ENCODE results near the gene RAB3IL1. TPM values are rescaled to one million over a fixed set of nuclear protein-coding genes. Genes with fewer than 3 reads are reported as not detected.
A peak's percentile ranks its signal among the peaks of the same experiment; 100 is the strongest.

Gene RAB3IL1
- total RNA-seq, 1 donor from 2014 or later = 10.6 TPM

DNA sequence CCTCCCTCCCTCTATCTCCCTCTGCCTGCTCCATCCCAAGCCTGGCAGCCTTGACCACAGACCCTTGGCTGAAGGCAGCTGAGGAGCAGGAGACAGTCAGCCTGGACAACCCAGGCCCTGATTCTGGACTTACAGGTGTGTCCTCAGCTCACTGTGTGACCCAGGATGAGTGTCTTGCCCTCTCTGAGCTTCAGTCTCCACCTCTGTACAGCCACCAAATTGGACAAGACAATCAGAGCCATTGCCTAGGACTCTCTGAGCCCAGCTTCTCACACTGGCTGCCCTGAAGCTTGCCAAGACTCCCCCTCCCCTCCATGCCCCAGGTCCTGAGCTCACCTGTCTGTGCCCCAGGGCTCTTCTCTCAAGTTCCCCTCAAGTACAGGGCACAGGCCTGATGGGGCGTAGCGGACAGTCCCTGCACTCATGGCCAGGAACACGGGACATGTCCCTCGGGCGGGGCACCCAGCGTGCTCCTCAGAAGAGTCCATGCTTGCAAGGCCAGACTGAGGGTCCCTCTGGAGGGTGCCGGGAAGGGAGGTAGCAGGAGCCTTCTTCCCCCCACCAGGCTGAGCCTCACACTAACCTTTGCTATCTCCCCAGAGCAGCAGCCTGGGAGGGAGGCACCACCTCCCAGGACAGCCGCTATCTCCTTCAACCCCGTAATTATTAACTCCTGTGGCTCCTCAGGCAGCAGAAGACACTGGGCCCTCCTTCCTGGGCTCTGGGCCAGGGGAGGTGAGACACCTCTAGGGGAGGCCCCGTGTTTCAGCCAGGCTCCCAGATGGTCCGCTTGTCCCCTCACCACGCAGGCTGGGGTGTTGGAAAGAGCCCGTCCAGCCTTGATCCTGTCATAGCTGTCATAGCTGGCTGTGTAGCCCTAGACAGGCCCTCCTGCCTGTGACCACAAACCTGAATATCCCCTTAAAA is 2.6 kb upstream of the RAB3IL1 start:
- Mint-ChIP-seq H3K4me3 (peak overlapping the region; percentile 30), H3K36me3 (no peaks in the 10 kb centered on the region)

DNA sequence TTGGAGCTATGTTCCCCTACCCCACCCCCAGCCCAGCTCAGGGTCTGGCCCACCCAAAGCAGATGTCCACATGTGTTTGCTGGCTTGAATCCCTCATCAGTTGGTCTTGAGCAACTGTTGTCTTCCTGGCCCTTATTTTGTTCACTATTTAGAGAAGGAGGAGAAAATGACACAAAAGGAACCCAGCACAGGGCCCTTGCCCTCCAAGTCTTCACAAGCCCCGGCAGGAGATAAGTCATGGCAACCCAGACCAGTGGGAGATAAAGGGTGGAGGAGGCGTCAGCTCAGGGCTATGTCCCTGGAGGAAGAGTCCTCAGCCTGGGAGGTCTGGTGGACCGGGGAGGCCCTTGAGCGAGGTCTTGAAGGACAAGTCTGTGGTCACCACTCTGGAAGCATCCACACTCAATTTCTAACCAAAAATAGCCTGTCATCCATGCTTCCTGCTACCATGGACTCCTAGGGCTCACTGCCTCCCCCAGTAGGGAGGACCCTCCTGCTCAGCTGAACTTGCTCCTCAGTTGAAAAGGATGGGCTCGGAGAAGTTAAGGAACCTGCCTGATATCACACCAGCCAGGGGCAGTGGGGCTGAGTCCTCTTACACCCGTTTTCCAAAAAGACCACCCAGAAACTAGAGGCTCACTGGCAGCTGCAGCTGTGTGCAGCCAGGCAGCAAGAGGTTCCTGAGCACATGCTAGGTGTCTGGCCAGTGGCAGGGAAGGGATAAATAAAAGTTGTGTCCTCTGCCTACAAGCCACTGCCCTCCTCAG is 1.8 kb upstream of the RAB3IL1 start:
- Mint-ChIP-seq H3K36me3 (no peaks in the 10 kb centered on the region), H3K4me1 (peaks cover 49% of the 10 kb centered on the region), H3K4me3 (peak overlapping the region; percentile 76), H3K9me3 (no peaks in the 10 kb centered on the region), H3K27ac (peak overlapping the region; percentile 66), H3K27me3 (ENCODE audit: low read depth) (peaks cover 42% of the 10 kb centered on the region)
- TF ChIP-seq, protein P1, sequence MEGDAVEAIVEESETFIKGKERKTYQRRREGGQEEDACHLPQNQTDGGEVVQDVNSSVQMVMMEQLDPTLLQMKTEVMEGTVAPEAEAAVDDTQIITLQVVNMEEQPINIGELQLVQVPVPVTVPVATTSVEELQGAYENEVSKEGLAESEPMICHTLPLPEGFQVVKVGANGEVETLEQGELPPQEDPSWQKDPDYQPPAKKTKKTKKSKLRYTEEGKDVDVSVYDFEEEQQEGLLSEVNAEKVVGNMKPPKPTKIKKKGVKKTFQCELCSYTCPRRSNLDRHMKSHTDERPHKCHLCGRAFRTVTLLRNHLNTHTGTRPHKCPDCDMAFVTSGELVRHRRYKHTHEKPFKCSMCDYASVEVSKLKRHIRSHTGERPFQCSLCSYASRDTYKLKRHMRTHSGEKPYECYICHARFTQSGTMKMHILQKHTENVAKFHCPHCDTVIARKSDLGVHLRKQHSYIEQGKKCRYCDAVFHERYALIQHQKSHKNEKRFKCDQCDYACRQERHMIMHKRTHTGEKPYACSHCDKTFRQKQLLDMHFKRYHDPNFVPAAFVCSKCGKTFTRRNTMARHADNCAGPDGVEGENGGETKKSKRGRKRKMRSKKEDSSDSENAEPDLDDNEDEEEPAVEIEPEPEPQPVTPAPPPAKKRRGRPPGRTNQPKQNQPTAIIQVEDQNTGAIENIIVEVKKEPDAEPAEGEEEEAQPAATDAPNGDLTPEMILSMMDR (IDR thresholded peaks at IDR 0.05; ENCODE audit: unreplicated experiment) = no peak
- DNase-seq (ENCODE audit: low spot score in 2 of 2, unreplicated experiment in 2 of 2) = no peak

More for the DNA sequence above, 2.6 kb upstream of the RAB3IL1 start:
- peak in 1 of 2 experiments; percentile 37 for DNase-seq (ENCODE audit: low spot score in 2 of 2, unreplicated experiment in 2 of 2)
- Mint-ChIP-seq H3K27me3 (ENCODE audit: low read depth) (peaks cover 42% of the 10 kb centered on the region), H3K9me3 (no peaks in the 10 kb centered on the region), H3K27ac (peak overlapping the region; percentile 72), H3K4me1 (peaks cover 56% of the 10 kb centered on the region)
- TF ChIP-seq, protein P1 (IDR thresholded peaks at IDR 0.05; ENCODE audit: unreplicated experiment) = no peak

DNA sequence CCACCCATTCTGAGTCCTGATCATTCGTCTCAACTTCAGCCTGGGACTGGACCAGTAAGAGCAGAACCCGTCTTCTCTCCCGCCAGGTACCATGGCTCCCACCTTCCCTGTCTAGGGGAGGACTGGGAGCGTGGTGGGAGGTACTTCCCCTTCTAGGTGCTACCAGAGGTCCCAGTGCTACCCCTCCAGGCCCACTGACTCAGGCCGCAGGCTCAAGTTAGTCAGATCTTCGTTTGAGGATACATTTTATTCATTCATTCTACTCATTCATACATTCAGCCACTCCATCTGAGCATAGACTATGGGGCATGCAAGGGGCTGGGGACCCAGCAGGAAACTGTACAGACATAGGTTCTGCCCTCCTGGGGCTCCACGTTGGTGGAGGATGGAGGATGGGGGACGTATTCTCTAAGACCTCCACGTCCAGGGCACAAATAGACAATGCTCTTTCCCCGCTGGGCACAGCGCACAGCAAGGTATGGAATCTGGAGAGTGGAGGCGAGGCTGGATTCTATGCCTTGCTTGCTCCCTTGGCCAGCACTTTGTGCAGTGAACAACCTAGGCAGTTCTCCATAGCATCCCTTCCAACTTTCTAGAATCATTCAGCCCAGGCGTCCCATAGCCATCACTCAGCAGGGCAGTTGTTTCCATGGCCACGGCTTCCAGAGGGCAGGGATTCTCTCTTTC is 1.0 kb upstream of the RAB3IL1 start:
- peak overlapping the region; percentile 76 for H3K4me3 Mint-ChIP-seq
- no peak overlapping the region for H3K27ac Mint-ChIP-seq
- H3K36me3 Mint-ChIP-seq = no peaks in the 10 kb centered on the region
- DNase-seq (ENCODE audit: low spot score in 2 of 2, unreplicated experiment in 2 of 2) = peak in 1 of 2 experiments; percentile 34
- peaks cover 42% of the 10 kb centered on the region for H3K4me1 Mint-ChIP-seq
- H3K9me3 Mint-ChIP-seq = no peaks in the 10 kb centered on the region
- TF ChIP-seq, protein P1 (IDR thresholded peaks at IDR 0.05; ENCODE audit: unreplicated experiment) = no peak
- peaks cover 42% of the 10 kb centered on the region for H3K27me3 Mint-ChIP-seq (ENCODE audit: low read depth)

DNA sequence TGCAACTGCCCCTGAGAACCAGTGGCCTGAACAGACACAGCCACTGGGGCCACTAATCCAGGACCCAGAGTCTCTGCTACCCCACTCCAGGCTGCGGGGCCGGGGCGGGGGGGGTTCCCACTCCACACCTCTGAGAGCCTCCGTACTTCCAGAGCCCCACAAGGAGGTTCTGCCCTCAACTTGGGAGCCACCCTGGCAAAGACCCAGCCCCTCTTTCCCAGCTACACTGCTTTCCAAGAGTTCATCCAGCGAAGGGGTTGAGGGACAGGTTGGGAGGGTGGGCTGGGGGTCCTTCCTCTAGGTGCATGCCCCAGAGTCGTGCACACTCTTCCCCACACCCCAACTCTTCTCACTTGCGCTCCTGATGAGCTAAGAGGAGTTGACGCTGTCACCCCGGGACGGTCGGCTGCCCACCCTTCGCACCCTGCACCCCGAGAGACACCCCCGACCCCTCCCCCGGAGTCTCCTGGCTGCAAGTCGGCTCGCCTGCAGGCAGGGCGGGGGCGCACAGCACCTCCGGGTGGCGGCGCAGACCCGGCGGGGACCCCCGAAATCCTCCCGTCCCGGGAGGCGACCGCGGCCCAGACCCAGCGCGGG is 531 bp downstream of the RAB3IL1 start:
- H3K27me3 Mint-ChIP-seq (ENCODE audit: low read depth) = peaks cover 40% of the 10 kb centered on the region
- no peak overlapping the region for H3K27ac Mint-ChIP-seq
- no peak for DNase-seq (ENCODE audit: low spot score in 2 of 2, unreplicated experiment in 2 of 2)
- peaks cover 31% of the 10 kb centered on the region for H3K4me1 Mint-ChIP-seq
- H3K9me3 Mint-ChIP-seq = no peaks in the 10 kb centered on the region
- no peaks in the 10 kb centered on the region for H3K36me3 Mint-ChIP-seq
- TF ChIP-seq, protein P1 (IDR thresholded peaks at IDR 0.05; ENCODE audit: unreplicated experiment) = no peak
- H3K4me3 Mint-ChIP-seq = peak overlapping the region; percentile 62

Measured in mesothelial cell of epicardium (in vitro differentiated cells).